ENCODE results near the gene FIBP.

FIBP gene

GRCh38 chr11:65879617-65880016, 8.7 kb downstream of the FIBP start, which contains the start of gene CTSW:
Gene CTSW (plus strand): TSS chr11:65879837. CDS start chr11:65879855, 18 bp downstream.
- H3K27ac Mint-ChIP-seq = no peak within 1 kb of the TSS

GRCh38 chr11:65873318-65874156, 14.7 kb downstream of the FIBP start:
- Mint-ChIP-seq H3K27ac (peak overlapping the region; percentile 93), H3K36me3 (no peaks in the 10 kb centered on the region), H3K9me3 (no peaks in the 10 kb centered on the region)

More at GRCh38 chr11:65879617-65880016, 8.7 kb downstream of the FIBP start, which contains the start of gene CTSW:
- peaks cover 2% of the 10 kb centered on the region for H3K4me1 Mint-ChIP-seq
- no peaks in the 10 kb centered on the region for H3K27me3 Mint-ChIP-seq
- ATAC-seq (ENCODE audit: low read depth) (no peak), DNase-seq (ENCODE audit: low spot score in 2 of 2) (no peak)
- peaks cover 3% of the 10 kb centered on the region for H3K36me3 Mint-ChIP-seq
- no peaks in the 10 kb centered on the region for H3K9me3 Mint-ChIP-seq
- H3K4me3 Mint-ChIP-seq = no peak within 1 kb of the TSS

GRCh38 chr11:65872586-65873317, 15.5 kb downstream of the FIBP start, which contains the start of gene EFEMP2:
Gene EFEMP2 (minus strand): TSS chr11:65872800. CDS start chr11:65872354, 446 bp downstream.
- H3K9me3 Mint-ChIP-seq = no peaks in the 10 kb centered on the region

More at GRCh38 chr11:65873318-65874156, 14.7 kb downstream of the FIBP start:
- DNase-seq (ENCODE audit: low spot score in 2 of 2) (peak; percentile 99 to 100), ATAC-seq (ENCODE audit: low read depth) (peak; percentile 93)
- Mint-ChIP-seq H3K4me3 (peak overlapping the region; percentile 90), H3K27me3 (no peaks in the 10 kb centered on the region), H3K4me1 (peaks cover 12% of the 10 kb centered on the region)

GRCh38 chr11:65871811-65872548, 16.3 kb downstream of the FIBP start:
- H3K36me3 Mint-ChIP-seq = peaks cover 2% of the 10 kb centered on the region
- DNase-seq (ENCODE audit: low spot score in 2 of 2) = no peak

More at GRCh38 chr11:65872586-65873317, 15.5 kb downstream of the FIBP start, which contains the start of gene EFEMP2:
- no peaks in the 10 kb centered on the region for H3K27me3 Mint-ChIP-seq
- peak within 1 kb of the TSS; percentile 90 for H3K4me3 Mint-ChIP-seq
- ATAC-seq (ENCODE audit: low read depth) = no peak
- peaks cover 12% of the 10 kb centered on the region for H3K4me1 Mint-ChIP-seq
- H3K36me3 Mint-ChIP-seq = no peaks in the 10 kb centered on the region
- no peak for DNase-seq (ENCODE audit: low spot score in 2 of 2)
- H3K27ac Mint-ChIP-seq = peak within 1 kb of the TSS; percentile 93

GRCh38 chr11:65870706-65871681, 17.3 kb downstream of the FIBP start:
- no peak for ATAC-seq (ENCODE audit: low read depth)
- H3K9me3 Mint-ChIP-seq = no peaks in the 10 kb centered on the region
- DNase-seq (ENCODE audit: low spot score in 2 of 2) = no peak
- no peaks in the 10 kb centered on the region for H3K27me3 Mint-ChIP-seq
- peaks cover 4% of the 10 kb centered on the region for H3K36me3 Mint-ChIP-seq
- H3K4me3 Mint-ChIP-seq = no peak overlapping the region
- no peak overlapping the region for H3K27ac Mint-ChIP-seq
- peaks cover 15% of the 10 kb centered on the region for H3K4me1 Mint-ChIP-seq

More at GRCh38 chr11:65871811-65872548, 16.3 kb downstream of the FIBP start:
- H3K27me3 Mint-ChIP-seq = no peaks in the 10 kb centered on the region
- H3K27ac Mint-ChIP-seq = no peak overlapping the region
- peak overlapping the region; percentile 41 for H3K4me3 Mint-ChIP-seq
- no peak for ATAC-seq (ENCODE audit: low read depth)
- H3K4me1 Mint-ChIP-seq = peaks cover 15% of the 10 kb centered on the region
- no peaks in the 10 kb centered on the region for H3K9me3 Mint-ChIP-seq

- no peak for ATAC-seq (ENCODE audit: low read depth)
- no peak overlapping the region for H3K27ac Mint-ChIP-seq
- H3K27me3 Mint-ChIP-seq = no peaks in the 10 kb centered on the region
- no peaks in the 10 kb centered on the region for H3K9me3 Mint-ChIP-seq
- H3K4me3 Mint-ChIP-seq = no peak overlapping the region
- H3K36me3 Mint-ChIP-seq = peaks cover 6% of the 10 kb centered on the region
- DNase-seq (ENCODE audit: low spot score in 2 of 2) = no peak
- peaks cover 15% of the 10 kb centered on the region for H3K4me1 Mint-ChIP-seq
Observed at GRCh38 chr11:65870307-65870658, 18.0 kb downstream of the FIBP start.

GRCh38 chr11:65869643-65870306, 18.5 kb downstream of the FIBP start:
- no peaks in the 10 kb centered on the region for H3K27me3 Mint-ChIP-seq
- H3K4me1 Mint-ChIP-seq = peaks cover 15% of the 10 kb centered on the region
- ATAC-seq (ENCODE audit: low read depth) = no peak
- no peak overlapping the region for H3K4me3 Mint-ChIP-seq
- no peaks in the 10 kb centered on the region for H3K9me3 Mint-ChIP-seq
- peaks cover 9% of the 10 kb centered on the region for H3K36me3 Mint-ChIP-seq
- no peak for DNase-seq (ENCODE audit: low spot score in 2 of 2)
- no peak overlapping the region for H3K27ac Mint-ChIP-seq

GRCh38 chr11:65868907-65869306, 19.4 kb downstream of the FIBP start:
- H3K4me1 Mint-ChIP-seq = peaks cover 15% of the 10 kb centered on the region
- ATAC-seq (ENCODE audit: low read depth) (no peak), DNase-seq (ENCODE audit: low spot score in 2 of 2) (no peak)
- peaks cover 13% of the 10 kb centered on the region for H3K36me3 Mint-ChIP-seq
- H3K27ac Mint-ChIP-seq = no peak overlapping the region
- H3K9me3 Mint-ChIP-seq = no peaks in the 10 kb centered on the region
- no peak overlapping the region for H3K4me3 Mint-ChIP-seq
- no peaks in the 10 kb centered on the region for H3K27me3 Mint-ChIP-seq

- Mint-ChIP-seq H3K27ac (no peak overlapping the region), H3K4me3 (no peak overlapping the region), H3K9me3 (no peaks in the 10 kb centered on the region), H3K27me3 (no peaks in the 10 kb centered on the region), H3K36me3 (peaks cover 17% of the 10 kb centered on the region), H3K4me1 (peaks cover 13% of the 10 kb centered on the region)
- ATAC-seq (ENCODE audit: low read depth) (peak; percentile 67), DNase-seq (ENCODE audit: low spot score in 2 of 2) (no peak)
Observed at GRCh38 chr11:65868076-65868667, 20.1 kb downstream of the FIBP start.

GRCh38 chr11:65867284-65868071, 20.8 kb downstream of the FIBP start:
- peaks cover 23% of the 10 kb centered on the region for H3K36me3 Mint-ChIP-seq
- H3K4me3 Mint-ChIP-seq = no peak overlapping the region
- H3K27ac Mint-ChIP-seq = no peak overlapping the region
- no peaks in the 10 kb centered on the region for H3K9me3 Mint-ChIP-seq
- DNase-seq (ENCODE audit: low spot score in 2 of 2) (no peak), ATAC-seq (ENCODE audit: low read depth) (peak; percentile 42)
- peaks cover 15% of the 10 kb centered on the region for H3K4me1 Mint-ChIP-seq
- no peaks in the 10 kb centered on the region for H3K27me3 Mint-ChIP-seq

GRCh38 chr11:65866509-65867283, 21.6 kb downstream of the FIBP start:
- H3K27me3 Mint-ChIP-seq = no peaks in the 10 kb centered on the region
- DNase-seq (ENCODE audit: low spot score in 2 of 2) (no peak), ATAC-seq (ENCODE audit: low read depth) (no peak)
- H3K27ac Mint-ChIP-seq = no peak overlapping the region
- H3K36me3 Mint-ChIP-seq = peaks cover 24% of the 10 kb centered on the region
- H3K9me3 Mint-ChIP-seq = no peaks in the 10 kb centered on the region
- H3K4me1 Mint-ChIP-seq = peaks cover 15% of the 10 kb centered on the region
- H3K4me3 Mint-ChIP-seq = no peak overlapping the region
